GM20000 (cell line): ENCODE data around the gene BTN1A1.
"Not testable (repeated sequence)": the region's sequence is repeated elsewhere in the genome, so short reads cannot be mapped to it uniquely, and the experiment has no call there.

Source experiments
- DNase-seq: peaks from one replicate; pipeline ENCODE4 v3.0.0; 2012; ENCODE audit warnings: low spot score
- TF ChIP-seq, protein P1 (sequence below): IDR thresholded peaks from 2 replicates; pipeline ENCODE4 v1.5.1; 2012; ENCODE audit warnings: mild to moderate bottlenecking, control low read depth; ENCODE audit errors: extremely low read depth, missing control alignments

Gene BTN1A1

DNA sequence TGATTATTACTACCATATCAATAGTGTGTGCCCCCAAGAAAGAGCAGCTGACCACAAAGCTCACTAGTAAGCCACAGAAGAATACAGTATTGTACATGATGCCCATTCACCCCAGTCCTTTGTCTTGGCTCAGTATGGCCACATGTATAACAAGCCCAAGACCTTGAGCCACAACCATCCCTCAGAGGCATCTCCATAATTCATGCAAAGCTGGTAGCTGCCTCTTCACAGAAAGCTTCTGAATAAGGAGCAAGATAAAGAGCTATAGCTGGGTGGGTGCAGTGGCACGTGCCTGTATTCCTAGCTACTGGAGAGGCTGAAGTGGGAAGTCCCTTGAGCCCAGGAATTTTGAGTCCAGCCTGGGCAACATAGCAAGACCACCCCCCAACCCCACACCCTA lies 4.8 kb upstream of the BTN1A1 start:
- DNase-seq = no peak
- TF ChIP-seq, protein P1, sequence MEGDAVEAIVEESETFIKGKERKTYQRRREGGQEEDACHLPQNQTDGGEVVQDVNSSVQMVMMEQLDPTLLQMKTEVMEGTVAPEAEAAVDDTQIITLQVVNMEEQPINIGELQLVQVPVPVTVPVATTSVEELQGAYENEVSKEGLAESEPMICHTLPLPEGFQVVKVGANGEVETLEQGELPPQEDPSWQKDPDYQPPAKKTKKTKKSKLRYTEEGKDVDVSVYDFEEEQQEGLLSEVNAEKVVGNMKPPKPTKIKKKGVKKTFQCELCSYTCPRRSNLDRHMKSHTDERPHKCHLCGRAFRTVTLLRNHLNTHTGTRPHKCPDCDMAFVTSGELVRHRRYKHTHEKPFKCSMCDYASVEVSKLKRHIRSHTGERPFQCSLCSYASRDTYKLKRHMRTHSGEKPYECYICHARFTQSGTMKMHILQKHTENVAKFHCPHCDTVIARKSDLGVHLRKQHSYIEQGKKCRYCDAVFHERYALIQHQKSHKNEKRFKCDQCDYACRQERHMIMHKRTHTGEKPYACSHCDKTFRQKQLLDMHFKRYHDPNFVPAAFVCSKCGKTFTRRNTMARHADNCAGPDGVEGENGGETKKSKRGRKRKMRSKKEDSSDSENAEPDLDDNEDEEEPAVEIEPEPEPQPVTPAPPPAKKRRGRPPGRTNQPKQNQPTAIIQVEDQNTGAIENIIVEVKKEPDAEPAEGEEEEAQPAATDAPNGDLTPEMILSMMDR = no peak

DNA sequence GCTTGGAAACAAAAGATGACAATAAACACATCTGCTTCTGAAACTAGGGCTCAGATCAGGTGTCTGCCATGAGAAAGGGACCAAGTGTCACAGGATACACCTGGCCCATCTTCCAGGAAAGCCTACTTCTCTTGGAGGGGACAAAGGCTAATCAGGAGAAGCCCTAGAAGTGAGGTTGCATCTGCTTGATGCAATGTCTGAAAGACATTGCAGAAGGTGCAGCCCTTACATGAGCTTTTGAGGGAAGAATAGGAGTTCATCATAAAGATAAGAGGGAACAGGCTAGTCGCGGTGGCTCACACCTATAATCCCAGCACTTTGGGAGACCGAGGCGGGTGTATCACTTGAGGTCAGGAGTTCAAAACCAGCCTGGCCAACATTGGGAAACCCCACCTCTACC lies 2.5 kb upstream of the BTN1A1 start:
- TF ChIP-seq, protein P1 = no peak
- no peak for DNase-seq

DNA sequence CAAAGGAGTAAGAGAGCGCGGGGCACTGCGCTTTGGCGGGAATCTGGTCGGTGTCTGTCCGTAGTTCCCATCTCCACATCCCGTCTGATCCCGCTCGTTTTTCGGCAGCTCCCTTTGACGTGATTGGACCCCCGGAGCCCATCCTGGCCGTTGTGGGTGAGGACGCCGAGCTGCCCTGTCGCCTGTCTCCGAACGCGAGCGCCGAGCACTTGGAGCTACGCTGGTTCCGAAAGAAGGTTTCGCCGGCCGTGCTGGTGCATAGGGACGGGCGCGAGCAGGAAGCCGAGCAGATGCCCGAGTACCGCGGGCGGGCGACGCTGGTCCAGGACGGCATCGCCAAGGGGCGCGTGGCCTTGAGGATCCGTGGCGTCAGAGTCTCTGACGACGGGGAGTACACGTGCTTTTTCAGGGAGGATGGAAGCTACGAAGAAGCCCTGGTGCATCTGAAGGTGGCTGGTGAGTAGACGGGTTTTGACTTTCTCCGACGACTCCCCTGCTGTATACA lies 1.4 kb downstream of the BTN1A1 start:
- TF ChIP-seq, protein P1 = no peak
- DNase-seq = no peak

DNA sequence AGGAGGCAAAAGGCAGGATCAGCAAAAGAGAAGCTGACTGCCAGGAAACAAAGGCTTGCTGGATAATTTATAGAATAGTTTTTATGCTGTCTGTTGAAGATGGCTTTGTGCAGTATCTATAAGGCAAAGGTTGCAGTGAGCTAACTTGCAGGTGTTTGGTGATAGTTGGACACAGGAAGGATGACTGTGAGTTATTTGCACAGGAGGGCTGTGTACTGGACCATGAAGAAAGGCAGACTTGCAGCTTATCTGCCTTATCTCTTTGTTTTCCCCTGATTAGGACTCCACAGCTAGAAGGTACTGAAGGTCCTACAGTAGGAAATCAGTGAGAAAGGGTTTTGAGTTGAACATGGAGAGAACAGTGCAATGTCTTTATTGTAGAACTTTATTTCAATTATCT lies 2.1 kb downstream of the BTN1A1 start:
- TF ChIP-seq, protein P1 = no peak
- DNase-seq = no peak

DNA sequence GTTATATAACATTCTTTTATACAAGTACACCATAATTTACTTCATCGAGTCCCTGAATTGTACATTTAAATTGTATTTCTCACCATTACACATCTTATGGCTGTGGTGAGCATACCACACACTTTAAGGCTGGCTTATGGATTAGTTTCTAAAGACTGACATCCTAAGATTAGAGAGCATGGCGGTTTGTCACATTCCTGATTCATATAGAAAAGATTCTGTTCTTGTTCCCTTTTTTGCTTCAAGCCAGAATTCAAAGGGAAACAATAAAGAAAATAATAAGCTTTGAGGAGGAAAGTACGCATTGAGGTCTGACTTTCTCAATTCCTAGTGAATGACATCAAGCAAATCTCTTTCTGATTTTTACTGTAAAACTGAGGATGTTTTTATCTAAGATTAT lies 2.5 kb downstream of the BTN1A1 start:
- no peak for DNase-seq
- TF ChIP-seq, protein P1 = no peak

DNA sequence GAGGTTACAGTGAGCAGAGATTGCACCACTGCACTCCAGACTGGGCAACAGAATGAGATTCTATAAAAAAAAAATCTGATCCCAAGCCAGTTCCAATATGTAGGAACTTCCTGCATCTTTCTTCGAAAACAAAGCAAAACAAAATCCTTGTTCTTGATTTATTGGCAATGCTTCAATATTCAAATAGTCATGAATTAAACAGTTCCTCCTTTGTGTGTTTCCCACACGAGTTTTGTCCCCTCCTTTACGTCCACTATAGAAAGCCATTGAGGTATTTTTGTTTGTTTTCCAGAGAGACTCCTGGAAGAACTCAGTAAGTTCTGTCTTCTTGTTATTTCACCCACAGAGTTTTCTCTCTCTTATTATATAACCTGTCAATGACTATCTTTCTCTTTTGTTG lies 7.6 kb downstream of the BTN1A1 start:
- TF ChIP-seq, protein P1 = no peak
- DNase-seq = no peak

DNA sequence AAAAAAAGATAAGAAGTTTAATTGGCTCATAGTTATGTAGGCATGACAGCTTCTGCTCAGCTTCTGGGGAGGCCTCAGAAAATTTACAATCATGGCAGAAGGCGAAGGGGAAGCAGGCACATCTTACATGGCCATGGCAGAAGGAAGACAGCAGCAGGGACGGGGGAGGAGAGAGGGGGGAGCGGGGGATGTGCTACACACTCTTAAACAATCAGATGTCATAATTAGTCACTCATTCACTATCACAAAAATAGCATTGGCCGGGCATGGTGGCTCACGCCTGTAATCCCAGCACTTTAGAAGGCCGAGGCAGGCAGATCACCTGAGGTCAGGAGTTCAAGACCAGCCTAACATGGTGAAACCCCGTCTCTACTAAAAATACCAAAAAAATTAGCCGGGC lies 10.9 kb downstream of the BTN1A1 start:
- DNase-seq = not testable (repeated sequence)

DNA sequence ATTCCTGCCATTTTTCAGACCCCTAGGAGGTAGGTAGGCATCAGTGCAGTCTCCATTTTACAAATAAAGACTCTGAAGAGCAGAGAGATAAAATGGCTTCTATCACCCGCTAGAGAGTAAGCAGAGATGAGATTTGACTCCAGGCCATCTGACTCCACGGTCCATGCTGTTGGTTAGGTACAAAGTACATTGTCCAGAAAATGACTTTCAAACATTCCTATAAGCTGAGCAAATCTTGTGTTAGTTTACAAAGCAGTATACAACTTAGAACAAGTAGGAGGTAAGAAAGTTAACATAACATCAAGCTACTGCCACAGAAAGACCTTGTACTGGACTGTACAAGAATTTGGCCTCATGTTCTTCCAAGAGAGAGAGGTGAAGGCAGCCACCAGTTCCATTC lies 14.9 kb downstream of the BTN1A1 start:
- no peak for DNase-seq
- TF ChIP-seq, protein P1 = no peak
